C4-2B (cell line): Measurements from ENCODE around the gene ATRX.

ENCODE experiments used
- CTCF ChIP-seq: fragments of 450-650 bp; conservative IDR thresholded peaks from 2 replicates; pipeline ENCODE4 v1.5.1; 2017; ENCODE audit warnings: mild to moderate bottlenecking
- ZFX ChIP-seq: fragments of 450-650 bp; IDR thresholded peaks from 2 replicates; pipeline ENCODE4 v1.6.1; 2017

- TF ChIP-seq CTCF (no peak), ZFX (no peak)
Observed at GRCh38 chrX:77564823-77565222, 221.2 kb downstream of the ATRX start.
